GM12878 (cell line): ENCODE measurements around the gene PPP1R36. TPM values are rescaled to one million over a fixed set of nuclear protein-coding genes. Genes with fewer than 3 reads are reported as not detected.

Source experiments
- ATAC-seq: fragments of 200-7000 bp; cut with Tn5 transposase; 3 replicates; pipeline ENCODE4 v1.9.1; 2020; ENCODE audit warnings: mild to moderate bottlenecking, moderate library complexity
- BruUV-seq: library from RNA; stranded (reverse); fragments of 400-500 nt; replicated peaks from 2 replicates; lab custom pipeline; 2021; lab: Mats Ljungman, UMichigan
- CTCF ChIA-PET: fragments of 300-600 bp; sonication (Branson Sonifier 250); formaldehyde crosslinking; extraction: SDS; loops from one replicate; lab custom pipeline; 2021; ENCODE audit warnings: inconsistent platforms; lab: Yijun Ruan, JAX
- POLR2A ChIA-PET: fragments of 350-600 bp; formaldehyde crosslinking; extraction: SDS; loops from one replicate; lab custom pipeline; 2021; ENCODE audit warnings: inconsistent platforms; lab: Charles Lee
- RAD21 ChIA-PET: fragments of 300-600 bp; sonication (Branson Sonifier 250); formaldehyde crosslinking; loops from one replicate; lab custom pipeline; 2023; ENCODE audit warnings: antibody characterized with exemption; ENCODE audit not compliant: unreplicated experiment; lab: Charles Lee
- SMC1A ChIA-PET: fragments of 300-600 bp; sonication (Branson Sonifier 250); formaldehyde crosslinking; loops from one replicate; lab custom pipeline; 2023; ENCODE audit not compliant: unreplicated experiment, uncharacterized antibody; lab: Charles Lee
- DNase-seq: peaks from one replicate; pipeline ENCODE4 v3.0.0-alpha.2; 2011; ENCODE audit warnings: low read depth, low spot score
- FAIRE-seq: peaks from 3 replicates; lab custom pipeline; 2011; peaks lifted over from hg19 to GRCh38; lab: Jason Lieb, UNC
- H2AFZ ChIP-seq: 2 replicates; pipeline ENCODE4 v1.6.0; 2011; ENCODE audit warnings: low read depth, low read length, control low read depth; ENCODE audit not compliant: control insufficient read depth
- H3K27ac ChIP-seq: 2 replicates; pipeline ENCODE4 v1.5.1; 2011; ENCODE audit warnings: control low read depth; ENCODE audit not compliant: control insufficient read depth, insufficient read depth
- H3K27me3 ChIP-seq, 2 experiments: replicated peaks in 1 of 2; 2 replicates each; pipeline versions ENCODE4 v1.6.0 to v1.6.1; 2011; ENCODE audit warnings: low read length in 1 of 2; ENCODE audit not compliant: control insufficient read depth in 2 of 2, insufficient read depth in 2 of 2
- H3K36me3 ChIP-seq, 2 experiments: 2 replicates each; pipeline ENCODE4 v1.5.1; 2011; ENCODE audit warnings: low read length in 1 of 2; ENCODE audit not compliant: control insufficient read depth in 2 of 2, insufficient read depth in 2 of 2
- H3K4me1 ChIP-seq: 2 replicates; pipeline ENCODE4 v1.6.1; 2011; ENCODE audit warnings: mild to moderate bottlenecking, low read length, moderate library complexity, mixed read lengths; ENCODE audit not compliant: control insufficient read depth, insufficient read depth
- H3K4me2 ChIP-seq: 2 replicates; pipeline ENCODE4 v1.6.0; 2011; ENCODE audit warnings: control low read depth; ENCODE audit not compliant: control insufficient read depth, insufficient read depth
- H3K4me3 ChIP-seq: fragments of 200-600 bp; sonication (generic); 2 replicates; pipeline ENCODE4 v1.5.1; 2016
- H3K79me2 ChIP-seq: 2 replicates; pipeline ENCODE4 v1.6.0; 2011; ENCODE audit warnings: low read length; ENCODE audit not compliant: control insufficient read depth, insufficient read depth
- H3K9ac ChIP-seq: 2 replicates; pipeline ENCODE4 v1.8.0; 2011; ENCODE audit warnings: low read length, control low read depth, mixed read lengths; ENCODE audit not compliant: control insufficient read depth, insufficient read depth
- H3K9me3 ChIP-seq: replicated peaks from 3 replicates; pipeline ENCODE4 v1.5.1; 2011; ENCODE audit warnings: mild to moderate bottlenecking, low read length; ENCODE audit not compliant: control insufficient read depth, insufficient read depth
- H4K20me1 ChIP-seq: 2 replicates; pipeline ENCODE4 v1.6.0; 2011; ENCODE audit not compliant: control insufficient read depth, insufficient read depth
- CEBPB ChIP-seq, 2 experiments: fragments of 150-350 bp in 1 of 2; IDR thresholded peaks; 2 replicates each; pipeline ENCODE4 v1.6.1; 2012 to 2014; ENCODE audit warnings: low read depth in 2 of 2, low read length in 2 of 2, borderline replicate concordance in 1 of 2, inconsistent platforms in 1 of 2
- ETV6 ChIP-seq, 2 experiments: fragments of 450-650 bp in 1 of 2; IDR thresholded peaks in 1 of 2; conservative IDR thresholded peaks in 1 of 2; 2 replicates each; pipeline ENCODE4 v1.6.1; 2014; ENCODE audit warnings: antibody characterized with exemption in 1 of 2, borderline replicate concordance in 1 of 2, low read depth in 1 of 2, mild to moderate bottlenecking in 1 of 2, moderate library complexity in 1 of 2
- FOXM1 ChIP-seq: IDR thresholded peaks from 2 replicates; pipeline ENCODE4 v1.6.1; 2012; ENCODE audit warnings: low read depth, mild to moderate bottlenecking, inconsistent platforms, low read length, moderate library complexity
- IKZF2 ChIP-seq, 2 experiments: fragments of 450-650 bp; IDR thresholded peaks; 2 replicates each; pipeline ENCODE4 v1.6.1; 2017; ENCODE audit warnings: mild to moderate bottlenecking in 2 of 2, moderate library complexity in 2 of 2
- MXI1 ChIP-seq: fragments of 150-350 bp; IDR thresholded peaks from 2 replicates; pipeline ENCODE4 v1.6.1; 2011; ENCODE audit warnings: low read depth, mild to moderate bottlenecking, inconsistent platforms, low read length, improper control_type of control experiment
- NFYA ChIP-seq: IDR thresholded peaks from 2 replicates; pipeline ENCODE4 v1.6.1; 2011; ENCODE audit warnings: low read depth, mild to moderate bottlenecking, low read length, improper control_type of control experiment, borderline replicate concordance
- PKNOX1 ChIP-seq: fragments of 450-650 bp; IDR thresholded peaks from 2 replicates; pipeline ENCODE4 v1.6.1; 2016; ENCODE audit warnings: mild to moderate bottlenecking
- POLR2AphosphoS2 ChIP-seq: IDR thresholded peaks from 2 replicates; pipeline ENCODE4 v1.6.1; 2011; ENCODE audit warnings: low read depth, mild to moderate bottlenecking, low read length, improper control_type of control experiment, moderate library complexity
- RELA ChIP-seq: fragments of 450-650 bp; IDR thresholded peaks from 2 replicates; pipeline ENCODE4 v1.8.0; 2014; ENCODE audit warnings: borderline replicate concordance; ENCODE audit not compliant: partially characterized antibody
- SIX5 ChIP-seq: IDR thresholded peaks from 2 replicates; pipeline ENCODE4 v1.6.1; 2011; ENCODE audit warnings: mild to moderate bottlenecking, low read depth, low read length, moderate library complexity; ENCODE audit not compliant: severe bottlenecking
- TAF1 ChIP-seq: IDR thresholded peaks from 2 replicates; pipeline ENCODE4 v1.6.1; 2011; ENCODE audit warnings: mild to moderate bottlenecking, low read depth, low read length, borderline replicate concordance
- ZNF207 ChIP-seq: fragments of 450-650 bp; IDR thresholded peaks from 2 replicates; pipeline ENCODE4 v1.6.1; 2014; ENCODE audit warnings: antibody characterized with exemption, mild to moderate bottlenecking, borderline replicate concordance
- WGBS: methylation state at CpG from one replicate; pipeline ENCODE4 v1.1.6; 2016; ENCODE audit warnings: low lambda C conversion rate; ENCODE audit not compliant: insufficient replicate concordance, insufficient coverage; ENCODE audit errors: missing lambda C conversion rate; 5-methylcytosine and 5-hydroxymethylcytosine counted together
- in situ Hi-C: fragments of 300-500 bp; cut with MboI; formaldehyde crosslinking; loops from 9 replicates; pipeline ENCODE4 v1.14.3; 2018; ENCODE audit warnings: mixed read lengths
- intact Hi-C: fragments of 100-400 bp; cut with micrococcal nuclease; formaldehyde crosslinking; loops from one replicate; pipeline ENCODE4 v1.14.2; 2022; ENCODE audit not compliant: unreplicated experiment
- polyA plus RNA-seq, 11 experiments: library from polyadenylated mRNA; depleted of rRNA in 4 of 11; unstranded in 6 of 11; stranded (reverse) in 5 of 11; fragments of >200 nt; fragmentation: Nextera tagmentation in 4 of 11; fragmentation: Illumina TruSeq in 1 of 11; extraction: Ambion mirVana in 4 of 11; extraction: Trizol in 1 of 11; gene quantifications; 1 replicate in 1 of 11; 2 replicates in 10 of 11; pipeline versions ENCODE4 v1.2.1 to v1.2.3, GENCODE V29; 2011 to 2016; ENCODE audit warnings: inconsistent platforms in 2 of 11, missing spikeins in 2 of 11, low read depth in 1 of 11
- total RNA-seq, 4 experiments: library from RNA; depleted of rRNA in 3 of 4; stranded (reverse); fragments of >200 nt in 3 of 4; fragmentation: Illumina TruSeq in 1 of 4; extraction: Trizol in 1 of 4; gene quantifications; 2 replicates each; pipeline versions ENCODE4 v1.2.1 to v1.2.3, GENCODE V29; 2013 to 2021

The PPP1R36 gene
- total and polyA plus RNA-seq, 10 of the 15 experiments (the other 5 are each of a cell fraction or from before 2014, with no cell fraction given): 0.12 to 0.13 TPM; not detected in 8

DNA sequence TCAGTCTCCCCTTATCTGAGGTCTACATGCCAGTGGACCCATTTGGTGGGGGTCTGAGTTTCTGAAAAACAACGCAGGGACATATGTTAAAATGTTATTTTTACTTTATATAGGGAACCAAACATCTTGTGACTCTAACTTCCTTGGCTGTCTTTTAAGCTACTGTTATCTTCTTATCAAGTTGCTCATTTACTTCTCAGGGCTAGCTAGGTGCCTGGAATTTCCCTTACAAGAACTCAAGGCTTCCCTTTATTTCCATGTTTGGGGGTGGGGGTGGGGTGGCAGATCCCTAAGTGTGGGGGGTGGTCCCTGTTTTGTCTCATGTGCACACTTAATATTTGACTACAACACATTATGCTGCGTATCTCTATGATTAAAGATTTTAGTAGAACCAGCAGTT, 31.6 kb downstream of the PPP1R36 start:
- Histone ChIP-seq H3K9ac (no peak overlapping the region), H3K27ac (no peak overlapping the region), H3K79me2 (no peaks in the 10 kb centered on the region), H3K27me3 (no peaks in the 10 kb centered on the region; a peak in 1 of 4 replicates), H3K4me1 (no peaks in the 10 kb centered on the region), H3K4me3 (no peak overlapping the region), H3K36me3 (no peaks in the 10 kb centered on the region), H3K4me2 (no peak overlapping the region), H3K9me3 (no peaks in the 10 kb centered on the region), H4K20me1 (no peaks in the 10 kb centered on the region), H2AFZ (no peak overlapping the region)
- intact Hi-C loops: no loop called here
- ChIA-PET POLR2A (no interaction called here), CTCF (interaction anchor here (0.6 kb wide), 1 partner anchor 13 kb away, joined by 3 read pairs; no protein-coding TSS in a partner anchor), SMC1A (no interaction called here), RAD21 (interaction anchor here (0.6 kb wide), 1 partner anchor 51 kb away, joined by 3 read pairs; no protein-coding TSS in a partner anchor)
- ATAC-seq (no peak), FAIRE-seq (no peak), DNase-seq (no peak)
- TF ChIP-seq ETV6 (conservative IDR thresholded peaks at IDR 0.05 in 1 of 2, IDR thresholded peaks at IDR 0.05 in 1 of 2; ENCODE audit: borderline replicate concordance in 1 of 2, low read depth in 1 of 2) (no peak), SIX5 (no peak), POLR2AphosphoS2 (no peak), CEBPB (IDR thresholded peaks at IDR 0.05; ENCODE audit: borderline replicate concordance in 1 of 2, low read depth in 2 of 2, low read length in 2 of 2) (no peak), RELA (no peak), PKNOX1 (no peak), TAF1 (no peak), IKZF2 (IDR thresholded peaks at IDR 0.05) (no peak), MXI1 (no peak), NFYA (no peak), FOXM1 (no peak), ZNF207 (no peak)
- in situ Hi-C loops: no loop called here
- no TSS peak for BruUV-seq
- 34% methylated on average over 2 of the region's 2 CpGs for WGBS
